ENCODE data around the gene TMEM132D. TPM values are rescaled to one million over a fixed set of nuclear protein-coding genes. Genes with fewer than 3 reads are reported as not detected.

TMEM132D gene
- total RNA-seq, 1 experiment from 2014 or later, result not detected

- no peaks in the 10 kb centered on the region for H3K4me1 ChIP-seq (ENCODE audit: low read length)
- no peak overlapping the region for H2AFZ ChIP-seq (ENCODE audit: low read length)
- H4K20me1 ChIP-seq (ENCODE audit: insufficient read depth, low read depth, low read length), result no peaks in the 10 kb centered on the region
Measured at GRCh38 chr12:129394177-129394825, 509.5 kb downstream of the TMEM132D start.

GRCh38 chr12:129393357-129393937 is 510.4 kb downstream of the TMEM132D start:
- H4K20me1 ChIP-seq (ENCODE audit: insufficient read depth, low read depth, low read length), result no peaks in the 10 kb centered on the region
- no peak overlapping the region for H2AFZ ChIP-seq (ENCODE audit: low read length)
- H3K27me3 ChIP-seq (ENCODE audit: low read length), result no peaks in the 10 kb centered on the region
- no peak for DNase-seq
- no peaks in the 10 kb centered on the region for H3K79me2 ChIP-seq (ENCODE audit: low read length)
- no peak overlapping the region for H3K4me3 ChIP-seq (ENCODE audit: low read length)
- peaks cover 11% of the 10 kb centered on the region; the same call in 1 of the 2 replicates for H3K9me3 ChIP-seq (ENCODE audit: low read length)
- no peak overlapping the region for H3K4me2 ChIP-seq (ENCODE audit: low read depth, low read length, poor library complexity, severe bottlenecking)
- no peak overlapping the region for H3K9ac ChIP-seq (ENCODE audit: low read length)
- H3K4me1 ChIP-seq (ENCODE audit: low read length), result no peaks in the 10 kb centered on the region
- no peaks in the 10 kb centered on the region for H3K9me2 ChIP-seq (replicated peaks; ENCODE audit: insufficient read depth, low read length)
- no peak overlapping the region for H3K27ac ChIP-seq (ENCODE audit: low read length)
- H3K36me3 ChIP-seq (ENCODE audit: insufficient read depth, low read length), result no peaks in the 10 kb centered on the region

More at GRCh38 chr12:129394177-129394825, 509.5 kb downstream of the TMEM132D start:
- Histone ChIP-seq H3K9ac (ENCODE audit: low read length) (no peak overlapping the region), H3K4me3 (ENCODE audit: low read length) (no peak overlapping the region), H3K9me3 (ENCODE audit: low read length) (peaks cover 10% of the 10 kb centered on the region; the same call in 1 of the 2 replicates), H3K79me2 (ENCODE audit: low read length) (no peaks in the 10 kb centered on the region), H3K4me2 (ENCODE audit: low read depth, low read length, poor library complexity, severe bottlenecking) (no peak overlapping the region), H3K9me2 (replicated peaks; ENCODE audit: insufficient read depth, low read length) (no peaks in the 10 kb centered on the region), H3K27me3 (ENCODE audit: low read length) (no peaks in the 10 kb centered on the region), H3K36me3 (ENCODE audit: insufficient read depth, low read length) (no peaks in the 10 kb centered on the region), H3K27ac (ENCODE audit: low read length) (no peak overlapping the region)
- no peak for DNase-seq

DNA sequence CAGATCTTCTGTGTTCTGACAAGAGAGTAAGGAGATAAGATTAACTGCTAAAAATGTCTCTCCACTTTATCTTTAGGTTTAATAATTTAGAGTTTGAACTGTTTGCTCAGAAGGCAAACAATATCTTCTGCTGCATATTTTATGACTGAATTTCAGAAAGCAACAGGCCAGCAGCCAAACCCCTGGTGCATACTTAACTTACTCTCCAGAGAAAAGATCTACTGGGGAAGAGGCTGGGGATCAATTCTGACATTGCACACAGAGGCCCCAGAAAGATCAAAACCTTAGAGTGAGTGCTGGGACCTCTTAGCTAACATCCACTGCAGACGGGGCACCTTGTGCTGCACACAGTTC is 518.2 kb downstream of the TMEM132D start:
- Histone ChIP-seq H3K36me3 (ENCODE audit: insufficient read depth, low read length) (no peaks in the 10 kb centered on the region), H3K4me3 (ENCODE audit: low read length) (no peak overlapping the region), H3K4me2 (ENCODE audit: low read depth, low read length, poor library complexity, severe bottlenecking) (no peak overlapping the region), H3K79me2 (ENCODE audit: low read length) (no peaks in the 10 kb centered on the region), H3K27me3 (ENCODE audit: low read length) (no peaks in the 10 kb centered on the region), H2AFZ (ENCODE audit: low read length) (no peak overlapping the region), H4K20me1 (ENCODE audit: insufficient read depth, low read depth, low read length) (no peaks in the 10 kb centered on the region), H3K4me1 (ENCODE audit: low read length) (no peaks in the 10 kb centered on the region), H3K9ac (ENCODE audit: low read length) (no peak overlapping the region), H3K9me3 (ENCODE audit: low read length) (peaks cover 23% of the 10 kb centered on the region), H3K27ac (ENCODE audit: low read length) (no peak overlapping the region), H3K9me2 (replicated peaks; ENCODE audit: insufficient read depth, low read length) (no peaks in the 10 kb centered on the region)
- DNase-seq, result no peak

- Histone ChIP-seq H3K27me3 (ENCODE audit: low read length) (no peaks in the 10 kb centered on the region), H3K4me1 (ENCODE audit: low read length) (no peaks in the 10 kb centered on the region), H3K9me3 (ENCODE audit: low read length) (peaks cover 22% of the 10 kb centered on the region), H3K79me2 (ENCODE audit: low read length) (no peaks in the 10 kb centered on the region), H3K9ac (ENCODE audit: low read length) (no peak overlapping the region), H3K36me3 (ENCODE audit: insufficient read depth, low read length) (no peaks in the 10 kb centered on the region), H3K9me2 (replicated peaks; ENCODE audit: insufficient read depth, low read length) (no peaks in the 10 kb centered on the region), H3K27ac (ENCODE audit: low read length) (no peak overlapping the region), H4K20me1 (ENCODE audit: insufficient read depth, low read depth, low read length) (no peaks in the 10 kb centered on the region), H2AFZ (ENCODE audit: low read length) (no peak overlapping the region), H3K4me3 (ENCODE audit: low read length) (no peak overlapping the region), H3K4me2 (ENCODE audit: low read depth, low read length, poor library complexity, severe bottlenecking) (no peak overlapping the region)
- no peak for DNase-seq
Measured at GRCh38 chr12:129383956-129384355, 519.9 kb downstream of the TMEM132D start.

DNA sequence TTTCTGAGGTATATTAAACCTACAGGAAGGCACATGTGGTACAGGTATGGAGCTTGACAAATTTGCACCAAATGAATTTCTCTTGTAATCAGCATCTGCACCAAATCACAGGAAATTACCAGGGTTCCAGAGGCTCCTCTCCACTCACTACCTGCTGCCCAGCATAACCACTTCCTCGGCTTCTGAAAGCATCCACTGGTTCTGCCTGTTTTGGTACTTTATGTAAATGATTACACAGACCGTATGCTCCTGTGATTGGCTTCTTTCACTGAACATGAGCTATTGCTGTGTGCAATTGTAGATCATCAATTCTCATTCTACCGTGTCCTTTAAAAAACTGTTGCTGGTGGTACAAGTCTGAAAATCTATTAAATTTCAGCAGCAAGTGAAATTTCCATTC is 522.1 kb downstream of the TMEM132D start:
- no peak overlapping the region for H2AFZ ChIP-seq (ENCODE audit: low read length)
- no peaks in the 10 kb centered on the region for H3K36me3 ChIP-seq (ENCODE audit: insufficient read depth, low read length)
- H3K4me2 ChIP-seq (ENCODE audit: low read depth, low read length, poor library complexity, severe bottlenecking), result no peak overlapping the region
- no peak overlapping the region for H3K4me3 ChIP-seq (ENCODE audit: low read length)
- no peak overlapping the region for H3K27ac ChIP-seq (ENCODE audit: low read length)
- H4K20me1 ChIP-seq (ENCODE audit: insufficient read depth, low read depth, low read length), result no peaks in the 10 kb centered on the region
- DNase-seq, result no peak
- H3K4me1 ChIP-seq (ENCODE audit: low read length), result no peaks in the 10 kb centered on the region
- peaks cover 14% of the 10 kb centered on the region for H3K9me3 ChIP-seq (ENCODE audit: low read length)
- no peaks in the 10 kb centered on the region for H3K9me2 ChIP-seq (replicated peaks; ENCODE audit: insufficient read depth, low read length)
- H3K79me2 ChIP-seq (ENCODE audit: low read length), result no peaks in the 10 kb centered on the region
- no peaks in the 10 kb centered on the region for H3K27me3 ChIP-seq (ENCODE audit: low read length)
- no peak overlapping the region for H3K9ac ChIP-seq (ENCODE audit: low read length)

GRCh38 chr12:129379076-129379804 is 524.6 kb downstream of the TMEM132D start:
- Histone ChIP-seq H2AFZ (ENCODE audit: low read length) (no peak overlapping the region), H3K9me3 (ENCODE audit: low read length) (peaks cover 11% of the 10 kb centered on the region; the same call in 1 of the 2 replicates), H3K79me2 (ENCODE audit: low read length) (no peaks in the 10 kb centered on the region), H3K9ac (ENCODE audit: low read length) (no peak overlapping the region), H3K9me2 (replicated peaks; ENCODE audit: insufficient read depth, low read length) (no peaks in the 10 kb centered on the region), H3K27me3 (ENCODE audit: low read length) (no peaks in the 10 kb centered on the region), H3K4me1 (ENCODE audit: low read length) (no peaks in the 10 kb centered on the region), H3K36me3 (ENCODE audit: insufficient read depth, low read length) (no peaks in the 10 kb centered on the region), H3K27ac (ENCODE audit: low read length) (no peak overlapping the region), H3K4me3 (ENCODE audit: low read length) (no peak overlapping the region), H3K4me2 (ENCODE audit: low read depth, low read length, poor library complexity, severe bottlenecking) (no peak overlapping the region), H4K20me1 (ENCODE audit: insufficient read depth, low read depth, low read length) (no peaks in the 10 kb centered on the region)
- no peak for DNase-seq

DNA sequence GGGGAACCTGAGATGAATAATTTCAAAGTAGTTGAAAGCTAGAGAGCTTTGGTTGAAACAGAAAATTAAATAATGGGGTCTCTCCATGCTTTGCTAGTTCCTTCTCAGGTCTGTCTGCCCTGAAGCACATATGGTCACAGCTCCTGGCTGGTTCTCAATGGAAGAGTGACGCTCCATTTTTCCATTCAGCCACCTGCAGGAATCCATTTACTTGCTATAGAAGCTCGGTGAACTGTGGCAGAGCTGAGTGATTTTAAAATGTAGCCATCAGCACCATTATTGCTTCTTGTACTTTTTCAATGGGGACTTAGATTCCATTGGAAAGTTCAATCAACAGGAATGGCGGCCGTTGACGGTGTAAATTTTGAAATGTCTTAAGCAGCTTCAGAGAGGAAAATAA is 525.3 kb downstream of the TMEM132D start:
- Histone ChIP-seq H3K4me1 (ENCODE audit: low read length) (no peaks in the 10 kb centered on the region), H4K20me1 (ENCODE audit: insufficient read depth, low read depth, low read length) (no peaks in the 10 kb centered on the region), H3K9me3 (ENCODE audit: low read length) (peaks cover 7% of the 10 kb centered on the region; the same call in 1 of the 2 replicates), H3K9me2 (replicated peaks; ENCODE audit: insufficient read depth, low read length) (no peaks in the 10 kb centered on the region), H3K27ac (ENCODE audit: low read length) (no peak overlapping the region), H3K4me2 (ENCODE audit: low read depth, low read length, poor library complexity, severe bottlenecking) (no peak overlapping the region), H3K9ac (ENCODE audit: low read length) (no peak overlapping the region), H3K4me3 (ENCODE audit: low read length) (no peak overlapping the region), H3K27me3 (ENCODE audit: low read length) (no peaks in the 10 kb centered on the region), H3K36me3 (ENCODE audit: insufficient read depth, low read length) (no peaks in the 10 kb centered on the region), H3K79me2 (ENCODE audit: low read length) (no peaks in the 10 kb centered on the region), H2AFZ (ENCODE audit: low read length) (no peak overlapping the region)
- no peak for DNase-seq

DNA sequence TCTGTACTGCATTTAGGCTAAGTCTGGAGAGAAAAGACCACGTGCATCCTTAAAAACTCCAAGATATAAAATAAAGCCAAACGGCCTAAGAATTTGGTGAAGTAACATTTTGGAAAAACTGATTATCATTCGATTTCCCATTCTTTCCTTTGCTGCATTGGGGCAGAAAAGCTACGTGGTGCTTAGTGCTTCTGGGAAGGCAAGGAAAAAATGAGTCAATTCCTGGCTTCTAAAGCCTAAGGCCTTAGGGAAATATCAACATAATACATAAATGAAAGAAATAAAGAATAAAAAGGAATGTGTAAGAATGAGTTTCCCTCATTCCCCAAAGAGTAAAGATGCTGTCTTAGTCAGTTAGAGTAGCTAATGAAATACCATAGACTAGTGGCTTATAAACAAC is 530.1 kb downstream of the TMEM132D start:
- Histone ChIP-seq H2AFZ (ENCODE audit: low read length) (no peak overlapping the region), H3K4me2 (ENCODE audit: low read depth, low read length, poor library complexity, severe bottlenecking) (no peak overlapping the region), H3K9me3 (ENCODE audit: low read length) (peaks cover 8% of the 10 kb centered on the region), H3K9ac (ENCODE audit: low read length) (no peak overlapping the region), H3K36me3 (ENCODE audit: insufficient read depth, low read length) (no peaks in the 10 kb centered on the region), H3K27me3 (ENCODE audit: low read length) (no peaks in the 10 kb centered on the region), H3K4me3 (ENCODE audit: low read length) (no peak overlapping the region), H3K4me1 (ENCODE audit: low read length) (no peaks in the 10 kb centered on the region), H3K79me2 (ENCODE audit: low read length) (no peaks in the 10 kb centered on the region), H3K9me2 (replicated peaks; ENCODE audit: insufficient read depth, low read length) (no peaks in the 10 kb centered on the region), H4K20me1 (ENCODE audit: insufficient read depth, low read depth, low read length) (no peaks in the 10 kb centered on the region), H3K27ac (ENCODE audit: low read length) (no peak overlapping the region)
- no peak for DNase-seq

All from Karpas-422 (cell line).